Measurements from ENCODE around the gene GGTA1.

GRCh38 chr9:121538221-121538620, 38.6 kb upstream of the GGTA1 start:
- TF ChIP-seq POLR2A (IDR thresholded peaks at IDR 0.05): no peak
- TF ChIP-seq POLR2AphosphoS5 (IDR thresholded peaks at IDR 0.05): no peak
- TF ChIP-seq CTCF (IDR thresholded peaks at IDR 0.05): no peak
- no peak for TF ChIP-seq EP300 (IDR thresholded peaks at IDR 0.05; ENCODE audit: low read depth)

All from transverse colon (tissue), 4 donors.